C4-2B (cell line): ENCODE measurements around the gene EPHA4.

ENCODE experiments used
- CTCF ChIP-seq: fragments of 450-650 bp; conservative IDR thresholded peaks from 2 replicates; pipeline ENCODE4 v1.5.1; 2017; ENCODE audit warnings: mild to moderate bottlenecking
- ZFX ChIP-seq: fragments of 450-650 bp; IDR thresholded peaks from 2 replicates; pipeline ENCODE4 v1.6.1; 2017

- TF ChIP-seq CTCF (no peak), ZFX (no peak)
Observed at GRCh38 chr2:221553333-221553732, 18.8 kb downstream of the EPHA4 start.
